Activated T-cell treated with anti-CD3 and anti-CD28 coated beads, Interleukin-2, amount 50 U/mL, for 72 hours (primary cell): ENCODE measurements around the gene TTC8. TPM values are rescaled to one million over a fixed set of nuclear protein-coding genes. Genes with fewer than 3 reads are reported as not detected.
"Not testable (repeated sequence)": the region's sequence is repeated elsewhere in the genome, so short reads cannot be mapped to it uniquely, and the experiment has no call there.

ENCODE experiments used
- ATAC-seq, 2 donors: fragments of 150-1000 bp; cut with Tn5 transposase; replicated peaks in 1 of 2; 2 replicates each; pipeline ENCODE4 v1.10.0; 2021; ENCODE audit warnings: moderate library complexity in 2 of 2, mild to moderate bottlenecking in 1 of 2
- DNase-seq, 2 donors: peaks; one replicate each; pipeline ENCODE4 v3.0.0; 2021 to 2022; ENCODE audit warnings: mixed read lengths in 1 of 2
- H3K27ac Mint-ChIP-seq: one replicate; pipeline ENCODE4 v1.8.0; 2022; ENCODE audit warnings: mild to moderate bottlenecking, moderate library complexity, mixed read lengths
- H3K27me3 Mint-ChIP-seq: one replicate; pipeline ENCODE4 v1.8.0; 2022; ENCODE audit warnings: low read depth, mixed read lengths
- H3K36me3 Mint-ChIP-seq, 2 donors: one replicate each; pipeline ENCODE4 v1.8.0; 2022; ENCODE audit warnings: mixed read lengths in 2 of 2, mild to moderate bottlenecking in 1 of 2; ENCODE audit not compliant: insufficient read depth in 2 of 2
- H3K4me1 Mint-ChIP-seq: one replicate; pipeline ENCODE4 v1.8.0; 2022; ENCODE audit warnings: low read depth, mixed read lengths
- H3K4me3 Mint-ChIP-seq, 2 donors: one replicate each; pipeline ENCODE4 v1.8.0; 2022; ENCODE audit warnings: mild to moderate bottlenecking in 2 of 2, mixed read lengths in 2 of 2, moderate library complexity in 2 of 2
- H3K9me3 Mint-ChIP-seq, 2 donors: one replicate each; pipeline ENCODE4 v1.8.0; 2022; ENCODE audit warnings: mixed read lengths in 2 of 2
- total RNA-seq, 2 donors: library from RNA; stranded (reverse); gene quantifications; one replicate each; pipeline ENCODE4 v1.2.3, GENCODE V29; 2022

TTC8 gene
- total RNA-seq, 2 donors from 2014 or later: 2.4 to 4.1 TPM

DNA sequence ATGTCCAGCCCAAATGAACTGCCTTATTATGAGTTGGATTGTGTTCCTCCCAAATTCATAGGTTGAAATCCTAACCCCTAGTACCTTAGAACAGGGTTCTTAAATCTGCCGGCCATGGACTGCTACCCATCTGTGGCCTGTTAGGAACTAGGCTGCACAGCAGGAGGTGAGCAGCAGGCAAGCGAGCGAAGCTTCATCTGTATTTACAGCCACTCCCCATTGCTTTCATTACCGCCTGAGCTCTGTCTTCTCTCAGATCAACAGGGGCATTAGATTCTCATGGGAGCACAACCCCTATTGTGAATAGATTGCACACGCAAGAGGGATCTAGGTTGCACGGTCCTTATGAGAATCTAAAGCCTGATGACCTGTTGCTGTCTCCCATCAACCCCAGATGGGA is 21.9 kb upstream of the TTC8 start:
- ATAC-seq (no peak), DNase-seq (no peak)
- H3K9me3 Mint-ChIP-seq: no peaks in the 10 kb centered on the region
- no peaks in the 10 kb centered on the region for H3K4me1 Mint-ChIP-seq
- no peak overlapping the region for H3K4me3 Mint-ChIP-seq
- peaks cover 22% of the 10 kb centered on the region for H3K27me3 Mint-ChIP-seq
- no peak overlapping the region for H3K27ac Mint-ChIP-seq
- no peaks in the 10 kb centered on the region for H3K36me3 Mint-ChIP-seq

DNA sequence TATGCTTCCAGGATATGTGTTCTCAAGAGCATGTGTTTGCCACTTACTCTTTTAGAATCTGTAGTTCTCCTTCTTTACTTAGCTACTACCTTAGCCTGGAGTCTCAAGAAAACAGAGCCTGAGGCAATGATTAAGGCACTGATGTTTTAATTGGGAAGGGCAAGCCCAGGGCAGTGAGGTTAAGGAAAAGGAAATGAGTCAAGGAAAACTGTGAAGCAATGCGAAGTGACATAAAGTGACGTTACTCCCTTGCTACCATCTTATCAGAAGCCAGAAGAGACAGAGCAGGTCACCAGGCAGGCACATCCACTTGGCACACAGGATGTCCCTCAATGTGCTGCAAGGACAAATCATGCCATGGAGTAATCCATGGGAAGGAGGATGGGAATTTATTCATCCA is 20.4 kb upstream of the TTC8 start:
- ATAC-seq (no peak), DNase-seq (no peak)
- Mint-ChIP-seq H3K27me3 (peaks cover 15% of the 10 kb centered on the region), H3K9me3 (peaks cover 0 to 3% of the 10 kb centered on the region in 2 donors), H3K4me3 (no peak overlapping the region), H3K27ac (no peak overlapping the region), H3K36me3 (peaks cover 0 to 3% of the 10 kb centered on the region in 2 donors), H3K4me1 (no peaks in the 10 kb centered on the region)

DNA sequence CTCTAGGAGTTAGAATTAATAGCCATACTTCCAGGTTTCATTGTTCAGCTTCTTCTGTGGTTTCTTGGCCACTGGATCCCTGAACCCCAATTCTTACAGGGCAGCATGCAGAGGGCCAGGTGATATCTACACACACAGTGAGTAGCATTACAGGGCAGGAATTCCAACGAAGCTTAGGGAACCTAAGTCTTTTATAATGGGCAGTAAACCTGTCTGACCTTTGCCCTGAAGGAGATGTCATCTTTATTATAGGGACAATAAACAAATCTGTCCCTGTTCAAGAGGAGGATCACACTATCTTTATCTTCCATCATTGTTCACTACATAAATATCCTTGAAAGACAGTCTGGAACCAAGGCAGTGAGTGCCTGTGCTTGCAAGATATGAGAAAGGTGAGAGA is 20.0 kb upstream of the TTC8 start:
- no peak overlapping the region for H3K27ac Mint-ChIP-seq
- peaks cover 0 to 3% of the 10 kb centered on the region in 2 donors for H3K36me3 Mint-ChIP-seq
- H3K4me3 Mint-ChIP-seq: no peak overlapping the region
- DNase-seq (no peak), ATAC-seq (no peak)
- peaks cover 15% of the 10 kb centered on the region for H3K27me3 Mint-ChIP-seq
- no peaks in the 10 kb centered on the region for H3K4me1 Mint-ChIP-seq
- H3K9me3 Mint-ChIP-seq: peaks cover 0 to 3% of the 10 kb centered on the region in 2 donors

DNA sequence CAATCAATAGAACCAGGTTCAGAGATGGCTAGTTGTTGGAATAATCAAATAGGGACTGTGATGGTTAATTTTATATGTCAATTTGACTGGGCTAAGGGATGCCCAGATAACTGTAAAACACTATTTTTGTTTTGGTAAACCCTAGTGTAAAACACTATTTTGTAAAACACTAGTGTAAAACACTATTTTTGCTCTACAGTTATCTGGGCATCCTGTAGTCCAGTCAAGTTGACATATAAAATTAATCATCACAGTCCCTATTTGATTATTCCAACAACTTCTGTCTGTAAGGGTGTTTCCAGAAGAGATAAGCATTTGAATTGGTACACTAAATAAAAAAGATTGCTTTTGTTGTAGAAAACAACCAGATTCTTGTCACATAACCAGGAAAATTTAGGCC is 16.1 kb upstream of the TTC8 start:
- no peaks in the 10 kb centered on the region for H3K4me1 Mint-ChIP-seq
- H3K36me3 Mint-ChIP-seq: peaks cover 0 to 3% of the 10 kb centered on the region in 2 donors
- ATAC-seq: no peak
- H3K27ac Mint-ChIP-seq: no peak overlapping the region
- H3K27me3 Mint-ChIP-seq: peaks cover 23% of the 10 kb centered on the region
- no peak overlapping the region for H3K4me3 Mint-ChIP-seq
- DNase-seq: no peak
- H3K9me3 Mint-ChIP-seq: peaks cover 0 to 3% of the 10 kb centered on the region in 2 donors

DNA sequence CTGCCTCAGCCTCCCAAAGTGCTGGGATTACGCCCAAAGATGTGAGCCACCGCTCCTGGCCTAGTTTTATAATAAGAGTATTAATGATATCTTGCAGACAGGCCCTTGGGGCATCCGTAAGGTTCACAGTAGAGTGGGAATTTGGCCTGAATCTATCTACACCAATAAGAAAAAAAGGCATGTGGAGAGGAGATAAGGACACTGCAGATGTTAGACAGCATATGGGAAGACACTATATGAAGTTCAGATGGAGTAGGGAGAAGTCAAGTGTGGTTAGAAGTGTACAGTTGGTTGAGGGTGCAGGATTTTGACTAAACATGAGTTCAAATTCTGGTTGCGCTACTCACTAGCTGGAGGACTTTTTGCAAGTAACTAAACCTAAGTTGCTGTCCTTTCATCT is 8.5 kb upstream of the TTC8 start:
- DNase-seq: no peak
- no peak overlapping the region for H3K27ac Mint-ChIP-seq
- no peak overlapping the region for H3K4me3 Mint-ChIP-seq
- no peak for ATAC-seq
- no peaks in the 10 kb centered on the region for H3K4me1 Mint-ChIP-seq
- peaks cover 55% of the 10 kb centered on the region for H3K27me3 Mint-ChIP-seq
- no peaks in the 10 kb centered on the region for H3K9me3 Mint-ChIP-seq
- H3K36me3 Mint-ChIP-seq: no peaks in the 10 kb centered on the region

DNA sequence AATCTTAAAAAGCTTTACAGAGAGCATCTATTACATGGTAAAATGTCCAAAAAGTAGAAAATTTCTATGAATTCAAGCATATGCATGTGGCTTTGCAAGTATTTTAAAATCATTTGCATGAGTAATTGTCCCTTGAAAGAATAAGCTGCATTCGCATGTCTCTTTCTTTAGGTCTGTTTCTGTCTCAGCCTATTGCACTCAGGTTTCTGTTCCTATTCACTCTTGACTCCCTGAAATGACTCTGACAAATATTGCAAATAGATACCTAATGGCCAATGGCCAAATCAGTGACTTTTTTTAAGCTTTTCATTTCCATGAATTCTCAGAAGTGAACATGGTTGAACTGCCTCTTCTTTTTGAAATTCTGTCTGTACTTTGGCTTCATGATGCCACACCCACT is 6.4 kb upstream of the TTC8 start:
- H3K4me1 Mint-ChIP-seq: no peaks in the 10 kb centered on the region
- H3K27ac Mint-ChIP-seq: no peak overlapping the region
- ATAC-seq (no peak), DNase-seq (no peak)
- peaks cover 44% of the 10 kb centered on the region for H3K27me3 Mint-ChIP-seq
- H3K4me3 Mint-ChIP-seq: no peak overlapping the region
- no peaks in the 10 kb centered on the region for H3K9me3 Mint-ChIP-seq
- H3K36me3 Mint-ChIP-seq: no peaks in the 10 kb centered on the region

DNA sequence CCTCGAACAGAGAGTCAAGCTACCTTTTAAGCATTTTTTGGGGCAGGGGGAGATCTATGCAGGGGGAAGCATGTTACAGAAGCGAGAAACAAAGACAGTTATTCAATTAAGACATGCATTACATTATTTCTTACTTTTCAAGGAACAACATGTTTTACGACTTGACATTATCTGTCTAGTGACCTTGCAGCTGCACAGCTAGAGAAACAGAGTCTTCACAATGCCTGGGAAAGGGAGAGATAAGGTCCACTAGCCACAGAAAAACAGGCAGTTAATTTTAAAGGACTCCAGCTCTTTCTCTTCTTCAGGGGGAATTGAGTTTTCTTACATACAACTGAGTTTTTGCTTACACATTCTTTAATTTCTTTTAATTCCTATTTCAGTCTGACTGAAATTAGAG is 4.8 kb upstream of the TTC8 start:
- not testable (repeated sequence) for ATAC-seq, H3K9me3 Mint-ChIP-seq, DNase-seq, H3K27ac Mint-ChIP-seq, H3K36me3 Mint-ChIP-seq, H3K4me3 Mint-ChIP-seq
- peaks cover 12% of the 10 kb centered on the region for H3K4me1 Mint-ChIP-seq
- H3K27me3 Mint-ChIP-seq: peaks cover 44% of the 10 kb centered on the region

DNA sequence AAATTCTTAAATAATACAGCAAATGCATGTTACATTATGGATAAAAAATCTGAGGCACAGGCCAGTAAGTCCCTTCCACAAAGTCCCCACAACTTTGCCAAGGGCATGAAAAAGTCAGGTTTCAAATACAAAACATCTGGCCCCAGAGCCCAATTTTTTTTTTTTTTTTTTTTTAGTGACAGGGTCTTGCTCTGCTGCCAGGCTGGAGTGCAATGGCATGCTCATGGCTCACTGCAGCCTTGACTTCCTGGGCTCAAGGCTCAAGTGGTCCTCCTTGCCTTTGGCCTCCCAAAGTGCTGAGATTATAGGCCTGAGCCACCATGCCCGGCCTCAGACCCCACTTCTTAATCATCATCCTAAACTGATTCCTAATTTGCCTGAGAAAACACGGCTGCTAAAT is 3.1 kb upstream of the TTC8 start:
- Mint-ChIP-seq H3K9me3 (no peaks in the 10 kb centered on the region), H3K36me3 (no peaks in the 10 kb centered on the region), H3K4me3 (no peak overlapping the region), H3K27me3 (peaks cover 37% of the 10 kb centered on the region), H3K27ac (no peak overlapping the region), H3K4me1 (peaks cover 19% of the 10 kb centered on the region)
- ATAC-seq (no peak), DNase-seq (no peak)

DNA sequence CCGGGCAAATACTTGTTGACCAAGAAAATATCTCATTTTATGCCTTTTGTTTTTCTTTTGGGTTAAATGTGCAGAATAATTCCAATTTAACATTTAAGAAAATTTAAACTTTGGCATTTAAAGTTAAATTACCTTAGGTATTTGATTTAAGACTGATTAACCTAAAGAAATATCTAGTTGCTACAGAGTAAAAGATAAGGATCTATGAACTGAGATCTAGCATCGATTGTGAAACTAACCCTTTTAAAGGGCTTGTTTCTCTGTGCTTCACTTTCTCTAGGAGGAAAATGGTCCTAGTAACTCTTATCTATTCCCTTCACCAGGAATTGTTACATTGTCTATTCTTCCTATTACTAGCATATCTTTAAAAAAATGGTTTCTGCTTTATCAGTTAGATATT is 2.6 kb upstream of the TTC8 start:
- Mint-ChIP-seq H3K9me3 (no peaks in the 10 kb centered on the region), H3K27me3 (peaks cover 36% of the 10 kb centered on the region), H3K27ac (no peak overlapping the region), H3K4me1 (peaks cover 19% of the 10 kb centered on the region), H3K4me3 (no peak overlapping the region), H3K36me3 (no peaks in the 10 kb centered on the region)
- DNase-seq: no peak
- no peak for ATAC-seq

DNA sequence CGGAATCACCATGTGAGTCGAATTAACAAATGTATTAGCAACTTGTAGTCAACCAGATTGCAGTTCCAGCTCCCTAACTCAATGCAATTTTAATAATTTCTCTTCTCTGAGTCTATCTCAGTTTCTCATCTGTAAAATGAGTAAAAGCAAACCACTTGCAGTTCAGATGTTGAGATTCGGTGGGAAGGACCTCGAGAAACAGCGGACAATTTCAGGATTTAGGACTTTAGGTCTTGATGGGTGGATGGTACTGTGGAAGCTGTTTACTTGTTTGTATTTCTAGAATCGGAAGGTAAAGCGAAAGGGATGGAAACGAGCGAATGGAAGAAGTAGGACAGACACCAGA is 510 bp upstream of the TTC8 start:
- Mint-ChIP-seq H3K9me3 (no peaks in the 10 kb centered on the region), H3K4me1 (peaks cover 19% of the 10 kb centered on the region), H3K36me3 (no peaks in the 10 kb centered on the region), H3K27me3 (peaks cover 24% of the 10 kb centered on the region), H3K4me3 (peak overlapping the region; percentile 90 to 97), H3K27ac (peak overlapping the region; percentile 97)
- DNase-seq: no peak
- ATAC-seq: peak in 1 of 2 donors; percentile 0

DNA sequence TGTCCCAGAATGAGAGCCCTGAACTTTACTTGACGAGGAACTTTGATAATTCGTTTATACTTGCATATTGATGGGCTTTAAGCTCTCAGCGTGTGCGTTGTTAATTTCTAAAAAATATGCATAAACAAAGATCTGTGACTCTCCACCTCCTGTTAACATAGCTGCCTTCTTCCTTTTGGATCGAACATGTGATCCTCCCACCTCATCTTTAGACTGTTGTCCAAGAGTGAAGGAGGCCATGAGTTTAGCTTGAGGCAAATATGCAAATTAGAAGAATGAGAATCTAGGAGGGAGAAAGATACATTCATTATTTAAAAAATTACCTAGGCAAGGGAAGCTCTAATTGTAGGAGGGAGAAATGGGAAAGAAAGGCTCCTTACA is 617 bp downstream of the TTC8 start:
- ATAC-seq (no peak), DNase-seq (no peak)
- H3K27ac Mint-ChIP-seq: peak overlapping the region; percentile 34
- H3K4me1 Mint-ChIP-seq: peaks cover 19% of the 10 kb centered on the region
- H3K27me3 Mint-ChIP-seq: peaks cover 13% of the 10 kb centered on the region
- no peaks in the 10 kb centered on the region for H3K36me3 Mint-ChIP-seq
- H3K9me3 Mint-ChIP-seq: no peaks in the 10 kb centered on the region
- peak overlapping the region; percentile 90 to 97 for H3K4me3 Mint-ChIP-seq

DNA sequence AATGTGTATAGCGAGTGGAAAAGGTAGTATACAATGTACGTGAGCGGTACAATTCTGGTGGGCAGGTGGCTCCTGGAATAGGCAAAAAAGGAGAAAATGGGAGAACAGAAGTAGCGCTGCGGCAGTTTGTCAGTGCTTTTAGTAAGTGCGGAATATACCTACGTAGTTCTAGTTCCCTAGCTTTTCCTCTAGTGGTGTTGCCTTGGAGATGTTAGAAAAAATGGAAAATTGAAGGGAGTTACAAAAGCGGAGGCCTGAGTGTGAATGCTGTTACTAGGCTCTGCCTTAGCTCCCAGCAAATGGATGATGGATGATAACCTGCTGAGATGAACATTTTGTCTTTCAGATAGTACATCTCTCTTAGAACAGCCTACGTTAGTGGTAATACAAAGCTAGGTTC is 1.1 kb downstream of the TTC8 start:
- peaks cover 19% of the 10 kb centered on the region for H3K4me1 Mint-ChIP-seq
- no peak for ATAC-seq
- no peak for DNase-seq
- no peaks in the 10 kb centered on the region for H3K36me3 Mint-ChIP-seq
- peak overlapping the region; percentile 90 to 97 for H3K4me3 Mint-ChIP-seq
- H3K27me3 Mint-ChIP-seq: peaks cover 9% of the 10 kb centered on the region
- no peaks in the 10 kb centered on the region for H3K9me3 Mint-ChIP-seq
- H3K27ac Mint-ChIP-seq: no peak overlapping the region

DNA sequence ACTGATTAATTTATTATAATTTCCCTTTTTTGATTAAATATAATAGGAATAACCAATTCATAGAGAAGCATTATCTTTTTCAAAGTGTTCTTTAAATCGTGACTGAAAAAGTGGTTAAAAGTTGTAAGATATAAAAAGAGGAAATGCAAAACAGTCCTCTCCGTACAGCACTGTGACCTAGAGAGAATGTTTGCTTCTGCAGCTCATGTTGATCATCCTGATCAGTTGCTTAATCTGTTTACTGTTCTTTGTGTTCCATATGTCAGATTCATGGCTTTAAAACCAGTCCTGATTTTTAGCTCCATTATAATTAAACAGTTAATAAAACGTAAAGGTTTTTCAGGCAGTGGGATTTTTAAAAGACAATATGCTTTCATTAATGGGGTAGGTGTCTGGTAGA is 4.7 kb downstream of the TTC8 start:
- H3K9me3 Mint-ChIP-seq: no peaks in the 10 kb centered on the region
- no peak for ATAC-seq

DNA sequence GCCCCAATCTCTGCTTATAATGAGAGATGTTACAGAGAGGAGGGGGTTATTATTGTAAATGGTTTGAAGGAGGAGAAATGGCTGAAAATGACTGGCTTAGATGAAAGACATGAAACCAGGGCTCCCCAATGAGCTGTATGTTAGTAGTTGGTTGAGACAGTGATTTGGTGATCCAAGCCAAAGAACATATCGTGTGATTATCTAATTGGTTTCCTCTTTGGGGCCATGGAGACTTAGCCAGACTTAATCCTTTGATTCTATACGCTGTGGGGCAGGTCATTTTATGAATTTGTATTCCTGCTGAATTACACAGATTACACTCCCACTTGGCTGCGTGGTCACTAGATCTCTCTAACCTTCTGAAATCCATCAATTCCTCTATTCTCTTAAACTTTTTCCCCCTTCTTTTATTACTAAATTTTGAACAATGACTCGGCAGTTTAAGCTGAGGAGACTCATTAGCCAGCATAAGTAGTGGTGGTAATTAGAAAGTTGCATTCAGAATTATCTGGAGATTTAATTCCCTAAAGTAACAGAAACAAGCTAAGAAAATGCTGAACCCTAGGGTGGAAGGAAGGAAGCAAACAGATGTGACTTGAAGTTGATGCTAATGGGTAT is 5.3 kb downstream of the TTC8 start:
- no peaks in the 10 kb centered on the region for H3K36me3 Mint-ChIP-seq
- DNase-seq (no peak), ATAC-seq (no peak)
- H3K9me3 Mint-ChIP-seq: no peaks in the 10 kb centered on the region
- H3K4me3 Mint-ChIP-seq: no peak overlapping the region
- no peak overlapping the region for H3K27ac Mint-ChIP-seq
- H3K4me1 Mint-ChIP-seq: peaks cover 13% of the 10 kb centered on the region
- no peaks in the 10 kb centered on the region for H3K27me3 Mint-ChIP-seq

More for the DNA sequence above, 4.7 kb downstream of the TTC8 start:
- Mint-ChIP-seq H3K4me1 (peaks cover 14% of the 10 kb centered on the region), H3K36me3 (no peaks in the 10 kb centered on the region), H3K27me3 (no peaks in the 10 kb centered on the region), H3K27ac (no peak overlapping the region), H3K4me3 (no peak overlapping the region)
- DNase-seq: no peak
